ENCODE measurements around the gene WSB2.

GRCh38 chr12:118103601-118104382 is 42.8 kb upstream of the WSB2 start, which contains the start of gene VSIG10:
- TF ChIP-seq EZH2 (IDR thresholded peaks at IDR 0.05; ENCODE audit: borderline replicate concordance, control insufficient read depth, low read depth, low read length) (no peak), ZNF384 (IDR thresholded peaks at IDR 0.05; ENCODE audit: borderline replicate concordance, low read depth, low read length) (no peak), CTCF (IDR thresholded peaks at IDR 0.05 in 2 of 3, conservative IDR thresholded peaks at IDR 0.05 in 1 of 3; ENCODE audit: control insufficient read depth in 2 of 3, extremely low read depth in 1 of 3, insufficient read depth in 1 of 3, low read depth in 3 of 3, low read length in 3 of 3) (no peak), REST (IDR thresholded peaks at IDR 0.05; ENCODE audit: low read depth, low read length) (no peak), TCF7 (IDR thresholded peaks at IDR 0.05; ENCODE audit: borderline replicate concordance) (no peak)
